H1 (cell line): ENCODE data around the gene MKI67. TPM values are rescaled to one million over a fixed set of nuclear protein-coding genes. Genes with fewer than 3 reads are reported as not detected.
A peak's percentile ranks its signal among the peaks of the same experiment; 100 is the strongest.

Source experiments
- CTCF ChIA-PET: fragments of 300-600 bp; sonication (Branson Sonifier 250); formaldehyde crosslinking; loops from one replicate; lab custom pipeline; 2021; ENCODE audit not compliant: partially characterized antibody; lab: Charles Lee
- POLR2A ChIA-PET: fragments of 300-600 bp; sonication (Branson Sonifier 250); formaldehyde crosslinking; loops from one replicate; lab custom pipeline; 2021; ENCODE audit warnings: inconsistent platforms; ENCODE audit not compliant: partially characterized antibody; lab: Charles Lee
- DNase-seq, 2 experiments: peaks; one replicate each; pipeline versions ENCODE4 v3.0.0 to v3.0.0-alpha.2; 2010 to 2022; ENCODE audit warnings: low spot score in 2 of 2, low read depth in 1 of 2, mixed read lengths in 1 of 2
- FAIRE-seq: peaks from 2 replicates; lab custom pipeline; 2011; peaks lifted over from hg19 to GRCh38; lab: Jason Lieb, UNC
- H2AFZ ChIP-seq: 2 replicates; pipeline ENCODE4 v1.8.1; 2012; ENCODE audit warnings: low read length, inconsistent platforms
- H2AK5ac ChIP-seq: 2 replicates; pipeline ENCODE4 v1.6.1; 2013; ENCODE audit warnings: low read depth, low read length
- H2BK120ac ChIP-seq: replicated peaks from 2 replicates; pipeline ENCODE3; 2013; ENCODE audit warnings: low read depth, low read length, inconsistent platforms
- H2BK12ac ChIP-seq: 2 replicates; pipeline ENCODE4 v1.6.1; 2013; ENCODE audit warnings: low read depth, low read length
- H2BK15ac ChIP-seq: 2 replicates; pipeline ENCODE4 v1.6.1; 2013; ENCODE audit warnings: low read length
- H2BK20ac ChIP-seq: 2 replicates; pipeline ENCODE4 v1.6.1; 2013; ENCODE audit warnings: low read length
- H2BK5ac ChIP-seq: 2 replicates; pipeline ENCODE4 v1.6.1; 2013; ENCODE audit warnings: low read depth, low read length
- H3K14ac ChIP-seq: 2 replicates; pipeline ENCODE4 v1.6.1; 2013; ENCODE audit warnings: inconsistent platforms; ENCODE audit not compliant: insufficient read length
- H3K18ac ChIP-seq: 2 replicates; pipeline ENCODE4 v1.6.1; 2013; ENCODE audit warnings: low read length; ENCODE audit errors: extremely low read depth
- H3K23ac ChIP-seq: 2 replicates; pipeline ENCODE4 v1.6.1; 2013; ENCODE audit warnings: inconsistent platforms; ENCODE audit not compliant: insufficient read length
- H3K23me2 ChIP-seq: 2 replicates; pipeline ENCODE4 v1.6.1; 2013; ENCODE audit warnings: low read depth, low read length
- H3K27ac ChIP-seq: 2 replicates; pipeline ENCODE4 v1.6.1; 2011; ENCODE audit warnings: low read depth, low read length, inconsistent platforms
- H3K27me3 ChIP-seq, 4 experiments: replicated peaks in 1 of 4; 1 replicate in 1 of 4; 2 replicates in 3 of 4; pipeline versions ENCODE4 v1.6.1 to v1.8.1; 2011 to 2013; ENCODE audit warnings: low read length in 3 of 4, mild to moderate bottlenecking in 3 of 4, inconsistent platforms in 2 of 4, mixed read lengths in 2 of 4, moderate library complexity in 1 of 4; ENCODE audit not compliant: control insufficient read depth in 3 of 4, insufficient read depth in 3 of 4; ENCODE audit errors: extremely low read depth in 1 of 4
- H3K36me3 ChIP-seq, 4 experiments: 2 replicates each; pipeline versions ENCODE4 v1.6.1 to v1.8.1; 2011 to 2013; ENCODE audit warnings: mild to moderate bottlenecking in 4 of 4, low read length in 3 of 4, moderate library complexity in 2 of 4, control low read depth in 1 of 4, inconsistent platforms in 1 of 4; ENCODE audit not compliant: insufficient read depth in 4 of 4, control insufficient read depth in 2 of 4
- H3K4ac ChIP-seq: replicated peaks from 2 replicates; pipeline ENCODE3; 2013; ENCODE audit warnings: low read length, low read depth, mixed read lengths, inconsistent platforms; ENCODE audit not compliant: insufficient read length
- H3K4me1 ChIP-seq, 4 experiments: replicated peaks in 1 of 4; 1 replicate in 1 of 4; 2 replicates in 3 of 4; pipeline versions ENCODE4 v1.6.1 to v1.8.1; 2011 to 2013; ENCODE audit warnings: low read length in 3 of 4, inconsistent platforms in 2 of 4, mixed read lengths in 1 of 4; ENCODE audit not compliant: insufficient read depth in 4 of 4, control insufficient read depth in 3 of 4
- H3K4me2 ChIP-seq, 2 experiments: 2 replicates each; pipeline versions ENCODE4 v1.6.1 to v1.8.1; 2011 to 2013; ENCODE audit warnings: low read depth in 2 of 2, low read length in 2 of 2, control low read depth in 1 of 2, inconsistent platforms in 1 of 2, mild to moderate bottlenecking in 1 of 2; ENCODE audit not compliant: insufficient read depth in 1 of 2
- H3K4me3 ChIP-seq, 4 experiments: fragments of 200-600, 300-600 bp in 1 of 4; sonication (generic), shearing (Covaris generic), sonication (Bioruptor Twin) in 1 of 4; 2 replicates each; pipeline versions ENCODE4 v1.5.1 to v1.8.1; 2011 to 2016; ENCODE audit warnings: low read length in 4 of 4, low read depth in 3 of 4, control low read depth in 2 of 4, inconsistent platforms in 2 of 4, mild to moderate bottlenecking in 2 of 4, mixed read lengths in 1 of 4, moderate library complexity in 1 of 4; ENCODE audit not compliant: insufficient read depth in 2 of 4; ENCODE audit errors: extremely low read depth in 1 of 4
- H3K56ac ChIP-seq: replicated peaks from 2 replicates; pipeline ENCODE3; 2013; ENCODE audit warnings: low read depth, mild to moderate bottlenecking, mixed read lengths, low read length, inconsistent platforms; ENCODE audit not compliant: insufficient read length
- H3K79me1 ChIP-seq: 2 replicates; pipeline ENCODE4 v1.6.1; 2013; ENCODE audit warnings: low read depth, low read length, control low read depth
- H3K79me2 ChIP-seq, 2 experiments: 2 replicates each; pipeline versions ENCODE4 v1.6.1 to v1.8.1; 2012 to 2013; ENCODE audit warnings: low read length in 2 of 2, mild to moderate bottlenecking in 2 of 2, inconsistent platforms in 1 of 2; ENCODE audit not compliant: insufficient read depth in 2 of 2, control insufficient read depth in 1 of 2
- H3K9ac ChIP-seq, 4 experiments: replicated peaks in 1 of 4; 1 replicate in 1 of 4; 2 replicates in 3 of 4; pipeline versions ENCODE4 v1.6.1 to v1.8.1; 2011 to 2013; ENCODE audit warnings: low read depth in 3 of 4, low read length in 3 of 4, control low read depth in 2 of 4, mild to moderate bottlenecking in 2 of 4, moderate library complexity in 2 of 4, inconsistent platforms in 1 of 4; ENCODE audit errors: extremely low read depth in 1 of 4
- H3K9me3 ChIP-seq, 2 experiments: 2 replicates each; pipeline versions ENCODE4 v1.6.1 to v1.8.1; 2012 to 2013; ENCODE audit warnings: mild to moderate bottlenecking in 2 of 2, moderate library complexity in 2 of 2, control low read depth in 1 of 2, inconsistent platforms in 1 of 2, low read depth in 1 of 2, low read length in 1 of 2, mixed read lengths in 1 of 2; ENCODE audit not compliant: insufficient read depth in 2 of 2
- H4K20me1 ChIP-seq, 2 experiments: replicated peaks in 1 of 2; 2 replicates each; pipeline versions ENCODE3 to v1.8.1; 2011 to 2013; ENCODE audit warnings: inconsistent platforms in 2 of 2, low read length in 2 of 2, mild to moderate bottlenecking in 1 of 2; ENCODE audit not compliant: insufficient read depth in 2 of 2, control insufficient read depth in 1 of 2
- H4K5ac ChIP-seq: 2 replicates; pipeline ENCODE4 v1.6.1; 2013; ENCODE audit warnings: low read length, low read depth, mixed read lengths, inconsistent platforms; ENCODE audit not compliant: insufficient read length
- H4K8ac ChIP-seq: 2 replicates; pipeline ENCODE4 v1.8.0; 2013; ENCODE audit warnings: mild to moderate bottlenecking, moderate library complexity, low read length, inconsistent platforms; ENCODE audit not compliant: insufficient read depth; ENCODE audit errors: extremely low read depth
- H4K91ac ChIP-seq: replicated peaks from 2 replicates; pipeline ENCODE3; 2013; ENCODE audit warnings: low read length, mixed read lengths, inconsistent platforms; ENCODE audit not compliant: insufficient read length
- ASH2L ChIP-seq: fragments of 200-600, 300-600 bp; sonication (generic); IDR thresholded peaks from one replicate; pipeline ENCODE4 v1.7.1; 2017; ENCODE audit warnings: low read length
- BRCA1 ChIP-seq: IDR thresholded peaks from 2 replicates; pipeline ENCODE4 v1.6.1; 2012; ENCODE audit warnings: low read depth, low read length, improper control_type of control experiment
- EP300 ChIP-seq, 2 experiments: IDR thresholded peaks; 1 replicate in 1 of 2; 2 replicates in 1 of 2; pipeline ENCODE4 v1.6.1; 2011 to 2012; ENCODE audit warnings: low read depth in 2 of 2, low read length in 2 of 2, mild to moderate bottlenecking in 2 of 2, borderline replicate concordance in 1 of 2, inconsistent platforms in 1 of 2, moderate library complexity in 1 of 2
- SP2 ChIP-seq: IDR thresholded peaks from 2 replicates; pipeline ENCODE4 v1.6.1; 2012; ENCODE audit warnings: mild to moderate bottlenecking, low read length, inconsistent platforms
- polyA plus RNA-seq, 7 experiments: library from polyadenylated mRNA; depleted of rRNA in 3 of 7; stranded (reverse) in 5 of 7; unstranded in 2 of 7; fragments of >200 nt in 5 of 7; fragments of 200-250 nt in 2 of 7; gene quantifications; 1 replicate in 5 of 7; 2 replicates in 1 of 7; 4 replicates in 1 of 7; pipeline versions ENCODE4 v1.2.1 to v1.2.3, GENCODE V29; 2011 to 2013; ENCODE audit warnings: missing spikeins in 2 of 7, mixed read lengths in 2 of 7
- total RNA-seq: library from RNA; stranded (reverse); fragmentation: NEBNext Ultra II Directional; extraction: Animal tissue kit (Norgen Biotek cat#: 25700); gene quantifications from 2 replicates; pipeline ENCODE4 v1.2.1, GENCODE V29; 2021

Gene MKI67
- total and polyA plus RNA-seq, 2 of the 8 experiments (the other 6 are each of a cell fraction or from before 2014, with no cell fraction given), result 15.8 to 85.1 TPM

GRCh38 chr10:128123846-128124245, 2.4 kb downstream of the MKI67 start:
- Histone ChIP-seq H3K4me3 (peak overlapping the region in 1 of 4 experiments; percentile 82; a peak in 2 of 8 replicates), H3K56ac (no peak overlapping the region), H2BK20ac (no peak overlapping the region), H4K5ac (no peak overlapping the region)
- DNase-seq, result no peak
- TF ChIP-seq ASH2L, result no peak
- TF ChIP-seq SP2, result no peak
- TF ChIP-seq BRCA1, result no peak
- no peak for TF ChIP-seq EP300 (IDR thresholded peaks at IDR 0.05; ENCODE audit: borderline replicate concordance in 1 of 2, low read depth in 2 of 2, low read length in 2 of 2)
- TF ChIP-seq, all 59 proteins: peak for 0
- FAIRE-seq, result no peak
- Histone ChIP-seq H2AK5ac (no peak overlapping the region), H4K8ac (no peak overlapping the region), H3K23ac (no peak overlapping the region), H3K79me1 (peaks cover 7% of the 10 kb centered on the region; the same call in 1 of the 2 replicates), H2BK12ac (no peak overlapping the region), H2AFZ (no peak overlapping the region), H3K27me3 (peaks cover 0 to 1% (median 0%) of the 10 kb centered on the region in 4 experiments; a peak in 1 of 7 replicates), H3K14ac (no peak overlapping the region), H3K79me2 (peaks cover 10 to 43% of the 10 kb centered on the region in 2 experiments), H2BK15ac (no peak overlapping the region), H3K18ac (no peak overlapping the region), H3K4me2 (peak overlapping the region; percentile 81 to 83; a peak in 3 of 4 replicates), H2BK5ac (no peak overlapping the region), H3K4me1 (peaks cover 5 to 10% (median 9%) of the 10 kb centered on the region in 4 experiments; a peak in 5 of 7 replicates), H3K23me2 (no peaks in the 10 kb centered on the region; the same call in 1 of the 2 replicates), H3K27ac (no peak overlapping the region), H3K36me3 (peaks cover 0 to 18% (median 11%) of the 10 kb centered on the region in 4 experiments; a peak in 5 of 8 replicates), H4K20me1 (peaks cover 6% of the 10 kb centered on the region in 2 experiments), H3K4ac (no peak overlapping the region), H4K91ac (no peak overlapping the region), H2BK120ac (no peak overlapping the region), H3K9me3 (no peaks in the 10 kb centered on the region), H3K9ac (no peak overlapping the region)
- ChIA-PET POLR2A (no interaction called here), CTCF (interaction anchor here (0.7 to 2.5 kb wide), 2 partner anchors 27 to 51 kb away, joined by 3 to 5 read pairs; no protein-coding TSS in a partner anchor)
